Heart right ventricle (tissue), 16 donors: ENCODE data around the gene FKBP8. TPM values are rescaled to one million over a fixed set of nuclear protein-coding genes. Genes with fewer than 3 reads are reported as not detected.

Experiments
- ATAC-seq, 8 donors: fragments of 200-7000 bp; cut with Tn5 transposase; one replicate each; pipeline ENCODE4 v1.9.1; 2020; ENCODE audit warnings: mild to moderate bottlenecking in 8 of 8, moderate library complexity in 8 of 8, moderate number of reproducible peaks in 1 of 8
- DNase-seq, 2 donors: peaks; one replicate each; pipeline ENCODE4 v3.0.0-alpha.2; 2020
- H3K27ac ChIP-seq, 10 donors: fragments of 200-600 bp; sonication (generic) in 2 of 10; one replicate each; pipeline versions ENCODE4 v1.5.0 to v1.8.0; 2020 to 2022; ENCODE audit warnings: mild to moderate bottlenecking in 3 of 10
- H3K27me3 ChIP-seq, 7 donors: fragments of 200-600 bp; one replicate each; pipeline ENCODE4 v1.8.0; 2021 to 2022; ENCODE audit warnings: mild to moderate bottlenecking in 2 of 7
- H3K36me3 ChIP-seq, 9 donors: fragments of 200-600 bp; sonication (generic) in 1 of 9; one replicate each; pipeline versions ENCODE4 v1.5.0 to v1.8.0; 2020 to 2022; ENCODE audit warnings: mild to moderate bottlenecking in 2 of 9
- H3K4me1 ChIP-seq, 9 donors: fragments of 200-600 bp; sonication (generic) in 1 of 9; one replicate each; pipeline versions ENCODE4 v1.5.0 to v1.8.0; 2020 to 2022; ENCODE audit warnings: mild to moderate bottlenecking in 4 of 9
- H3K4me3 ChIP-seq, 10 donors: fragments of 200-600 bp; sonication (generic) in 2 of 10; one replicate each; pipeline versions ENCODE4 v1.5.0 to v1.8.0; 2020 to 2022; ENCODE audit warnings: mild to moderate bottlenecking in 7 of 10, moderate library complexity in 2 of 10
- H3K9me3 ChIP-seq, 11 donors: fragments of 200-600 bp in 10 of 11; sonication (generic) in 2 of 11; one replicate each; pipeline versions ENCODE4 v1.5.0 to v1.8.0; 2013 to 2022; ENCODE audit warnings: mild to moderate bottlenecking in 2 of 11, control low read depth in 1 of 11, moderate library complexity in 1 of 11
- CTCF ChIP-seq, 9 donors: fragments of 200-600 bp; sonication (generic) in 2 of 9; IDR thresholded peaks; one replicate each; pipeline versions ENCODE4 v1.5.0 to v1.8.0; 2021 to 2022; ENCODE audit warnings: antibody characterized with exemption in 9 of 9, mild to moderate bottlenecking in 5 of 9, moderate library complexity in 1 of 9
- WGBS, 2 donors: extraction: QIAGEN DNeasy Blood & Tissue Kit; methylation state at CpG; one replicate each; pipeline ENCODE4 v1.1.7; 2013; ENCODE audit warnings: inconsistent platforms in 1 of 2; 5-methylcytosine and 5-hydroxymethylcytosine counted together
- intact Hi-C, 10 donors: fragments of 100-400 bp; cut with DNase I; formaldehyde crosslinking; loops; one replicate each; pipeline versions ENCODE4 v1.11.1 to v1.14.2; 2022
- polyA plus RNA-seq, 2 donors: library from polyadenylated mRNA; stranded (reverse); fragments of 200-250 nt; gene quantifications; one replicate each; pipeline ENCODE4 v1.2.3, GENCODE V29; 2013
- total RNA-seq, 10 donors: library from RNA; stranded (reverse); fragmentation: NEBNext Ultra II Directional in 3 of 10; extraction: Animal tissue kit (Norgen Biotek cat#: 25700) in 3 of 10; gene quantifications; one replicate each; pipeline versions ENCODE4 v1.2.1 to v1.2.4, GENCODE V29; 2021 to 2023
- donor health status: Arrhythmogenic right ventricular cardiomyopathy.
- donor health status: ischemic (EF 13 %, LVEDD 7.1; RV severe dilation, severe dysfunction).
- donor health status: healthy with polysubstance abuse.
- donor health status: DM: no; HTN: yes; CAD: no.
- donor health status: DM: no; HTN: no; CAD: no.
- donor health status: ischemic (EF 25% LVEDD 6.9; RV normal size, moderate dysfunction).
- donor health status: ischemic (EF 25% LVEDD 5.7; RV mildly dilated, moderate dysfunction).
- donor health status: healthy.
- donor health status: DM: yes; HTN: yes; CAD: no.
- donor health status: Ischemic cardiomyopathy.
- donor health status: ischemic (EF 35%, LVEDD 5.7; RV mildly dilated, moderate dysfunction).
- donor health status: nonischemic (EF 11% LVEDD 7.7; RV severe dilation, severe dysfunction).
- donor health status: DM: yes; HTN: yes; CAD: no.
- donor health status: PGD.
- donor health status: ischemic (EF 29% LVEDD 5.4; RV normal size, mild dysfunction).
- donor health status: nonischemic (EF 23%, LVEDD 6.1; RV moderate dilation, normal function).

The FKBP8 gene
- total and polyA plus RNA-seq, 12 donors: 132 to 308 (median 152) TPM

GRCh38 chr19:18503971-18504885, 39.1 kb downstream of the FKBP8 start:
- TF ChIP-seq CTCF (IDR thresholded peaks at IDR 0.05): no peak
- H3K4me3 ChIP-seq: no peak overlapping the region
- intact Hi-C loops: loop anchor here in 2 of 10 donors (5.0 kb wide), 2 partner anchors 37 to 42 kb away; no protein-coding TSS in a partner anchor
- DNase-seq: no peak
- peaks cover 76 to 100% (median 100%) of the 10 kb centered on the region in 9 donors for H3K4me1 ChIP-seq
- H3K36me3 ChIP-seq: peaks cover 0 to 5% (median 0%) of the 10 kb centered on the region in 9 donors
- no peaks in the 10 kb centered on the region for H3K27me3 ChIP-seq
- no peaks in the 10 kb centered on the region for H3K9me3 ChIP-seq
- WGBS, 2 donors: 61 to 65% methylated on average over 20 of the region's 20 CpGs
- H3K27ac ChIP-seq: peak overlapping the region in 9 of 10 donors; percentile 32 to 90 (median 66)
- ATAC-seq: peak in 1 of 8 donors; percentile 1

DNA sequence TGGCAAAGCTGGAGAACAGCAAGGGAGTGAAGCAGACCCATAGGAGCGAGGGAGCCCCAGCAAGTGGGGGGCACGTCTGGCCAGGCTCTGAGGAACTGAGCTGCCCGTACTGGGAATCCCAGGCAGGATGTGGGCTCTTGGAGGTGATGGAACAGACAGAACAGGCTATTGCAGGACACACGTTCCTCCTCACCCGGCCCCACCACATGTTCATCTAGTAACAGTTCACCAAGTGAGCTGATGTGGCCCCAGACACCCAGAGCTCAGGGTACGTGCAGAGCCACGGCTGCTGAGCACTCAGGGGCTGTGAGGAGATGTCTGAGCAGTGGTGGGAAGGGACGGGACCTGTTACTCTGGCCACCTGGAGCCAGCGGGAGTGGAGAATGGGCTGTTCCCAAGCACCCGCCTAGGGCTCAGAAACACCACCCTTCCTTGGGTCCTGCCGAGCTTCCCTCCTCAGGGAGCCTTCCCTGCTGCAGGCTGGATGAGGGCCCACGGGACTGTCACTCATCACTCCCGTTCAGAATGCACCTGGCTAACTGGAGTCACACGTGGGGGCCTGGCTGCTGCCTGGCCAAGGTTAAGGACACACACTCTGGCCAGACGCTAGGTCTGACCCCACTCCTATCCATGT, 39.9 kb downstream of the FKBP8 start:
- intact Hi-C loops: loop anchor here in 2 of 10 donors (5.0 kb wide), 2 partner anchors 36 to 41 kb away; no protein-coding TSS in a partner anchor
- peaks cover 0 to 5% (median 0%) of the 10 kb centered on the region in 9 donors for H3K36me3 ChIP-seq
- no peak overlapping the region for H3K4me3 ChIP-seq
- no peaks in the 10 kb centered on the region for H3K9me3 ChIP-seq
- 47 to 58% methylated on average over 15 of the region's 15 CpGs for WGBS, 2 donors
- no peaks in the 10 kb centered on the region for H3K27me3 ChIP-seq
- TF ChIP-seq CTCF (IDR thresholded peaks at IDR 0.05): no peak
- H3K4me1 ChIP-seq: peaks cover 75 to 100% (median 100%) of the 10 kb centered on the region in 9 donors
- H3K27ac ChIP-seq: peak overlapping the region in 9 of 10 donors; percentile 40 to 90 (median 66)
- DNase-seq: no peak
- no peak for ATAC-seq

DNA sequence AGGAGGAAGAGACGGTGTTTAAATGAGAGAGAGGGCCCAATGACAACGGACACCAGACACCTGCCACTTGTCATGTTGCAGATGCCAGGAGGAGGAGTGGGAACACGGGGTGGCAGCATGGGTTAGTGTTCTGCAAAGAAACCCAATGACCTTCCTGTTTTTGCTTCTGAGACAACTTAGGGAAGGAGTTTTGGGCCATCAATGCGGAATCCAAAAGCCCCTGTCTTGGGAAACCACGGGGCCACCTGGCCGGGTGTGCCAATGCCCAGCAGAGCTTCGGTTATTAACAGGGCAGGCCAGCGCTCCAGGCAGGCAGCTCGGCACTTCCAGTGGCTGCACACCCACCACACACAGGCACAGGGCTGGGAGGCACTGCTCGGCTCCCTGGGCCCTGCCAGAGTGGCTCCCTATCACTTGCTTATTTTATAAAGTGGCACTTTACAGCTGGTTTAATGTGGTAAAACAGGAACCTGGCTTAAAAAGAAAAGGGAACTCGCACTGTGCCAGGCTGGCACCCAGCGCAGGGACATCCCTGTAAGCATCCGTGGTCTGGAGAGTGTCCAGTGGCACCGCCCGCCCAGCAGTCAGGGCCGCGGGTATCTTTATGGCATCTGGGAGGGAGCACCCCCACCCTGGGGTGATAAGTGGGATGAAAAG, 40.6 kb downstream of the FKBP8 start:
- peaks cover 0 to 3% (median 0%) of the 10 kb centered on the region in 9 donors for H3K36me3 ChIP-seq
- 53 to 60% methylated on average over 17 of the region's 17 CpGs for WGBS, 2 donors
- H3K27ac ChIP-seq: peak overlapping the region in 9 of 10 donors; percentile 40 to 90 (median 66)
- H3K4me3 ChIP-seq: no peak overlapping the region
- ATAC-seq (peak in 4 of 8 donors; percentile 9 to 25 (median 12)), DNase-seq (peak in 1 of 2 donors; percentile 56)
- intact Hi-C loops: loop anchor here in 2 of 10 donors (5.0 kb wide), 2 partner anchors 35 to 40 kb away; no protein-coding TSS in a partner anchor
- H3K4me1 ChIP-seq: peaks cover 75 to 100% (median 100%) of the 10 kb centered on the region in 9 donors
- H3K27me3 ChIP-seq: no peaks in the 10 kb centered on the region
- H3K9me3 ChIP-seq: no peaks in the 10 kb centered on the region
- no peak for TF ChIP-seq CTCF (IDR thresholded peaks at IDR 0.05)

DNA sequence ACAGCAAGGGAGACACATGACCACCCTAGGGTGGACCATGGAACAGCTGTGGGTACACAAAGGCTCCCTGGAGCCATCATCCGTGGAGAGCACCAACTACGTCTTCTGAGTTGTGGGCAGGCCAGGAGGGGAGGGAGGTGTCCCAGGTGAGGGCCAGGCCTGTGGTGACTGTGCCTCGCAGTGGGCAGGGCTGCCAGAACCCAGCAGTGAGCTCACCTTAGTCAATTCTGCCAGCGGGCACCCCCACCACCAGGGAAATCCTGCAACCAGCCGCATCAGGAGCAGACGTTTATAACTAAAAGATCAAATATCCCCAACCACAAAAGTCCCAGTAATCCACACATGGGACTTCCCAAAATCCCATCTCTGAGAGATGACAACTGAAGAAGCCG, 41.1 kb downstream of the FKBP8 start:
- peaks cover 70 to 100% (median 95%) of the 10 kb centered on the region in 9 donors for H3K4me1 ChIP-seq
- TF ChIP-seq CTCF (IDR thresholded peaks at IDR 0.05): no peak
- peak overlapping the region; percentile 30 to 90 (median 66) for H3K27ac ChIP-seq
- intact Hi-C loops: loop anchor here in 2 of 10 donors (5.0 kb wide), 2 partner anchors 35 to 40 kb away; no protein-coding TSS in a partner anchor
- ATAC-seq: no peak
- no peaks in the 10 kb centered on the region for H3K36me3 ChIP-seq
- H3K9me3 ChIP-seq: no peaks in the 10 kb centered on the region
- no peaks in the 10 kb centered on the region for H3K27me3 ChIP-seq
- WGBS, 2 donors: 76 to 80% methylated on average over 7 of the region's 7 CpGs
- DNase-seq: no peak
- H3K4me3 ChIP-seq: peak overlapping the region in 1 of 10 donors; percentile 18
